ENCODE data around the gene FOXL3.
A peak's percentile ranks its signal among the peaks of the same experiment; 100 is the strongest.

FOXL3 gene

GRCh38 chr7:307970-308369 is 18.0 kb downstream of the FOXL3 start:
- Histone ChIP-seq H3K4me3 (ENCODE audit: low read depth, low read length) (no peak overlapping the region), H3K36me3 (ENCODE audit: control insufficient read depth in 2 of 2, insufficient read depth in 1 of 2, low read length in 2 of 2) (no peaks in the 10 kb centered on the region), H3K9me3 (ENCODE audit: control insufficient read depth, insufficient read depth, low read depth, low read length) (no peaks in the 10 kb centered on the region), H3K4me1 (ENCODE audit: control insufficient read depth, insufficient read depth, low read length) (no peaks in the 10 kb centered on the region), H3K27ac (ENCODE audit: extremely low read depth, low read depth, low read length) (no peak overlapping the region)
- ChIA-PET CTCF (interaction anchor here (0.7 to 1.0 kb wide), 2 partner anchors 14 to 331 kb away, joined by 3 to 5 read pairs; no protein-coding TSS in a partner anchor), POLR2A (no interaction called here)
- no peak for TF ChIP-seq ZNF639 (tag by site-specific recombination; IDR thresholded peaks at IDR 0.05)
- no peak for TF ChIP-seq ZNF654 (tag by site-specific recombination; IDR thresholded peaks at IDR 0.05; ENCODE audit: low read depth)
- TF ChIP-seq ZNF214 (tag by site-specific recombination; IDR thresholded peaks at IDR 0.05; ENCODE audit: borderline replicate concordance): no peak
- no peak for TF ChIP-seq REST (tag by site-specific recombination; IDR thresholded peaks at IDR 0.05)
- peak; percentile 51 for TF ChIP-seq SETDB1 (IDR thresholded peaks at IDR 0.05; ENCODE audit: insufficient read length, low read length)

DNA sequence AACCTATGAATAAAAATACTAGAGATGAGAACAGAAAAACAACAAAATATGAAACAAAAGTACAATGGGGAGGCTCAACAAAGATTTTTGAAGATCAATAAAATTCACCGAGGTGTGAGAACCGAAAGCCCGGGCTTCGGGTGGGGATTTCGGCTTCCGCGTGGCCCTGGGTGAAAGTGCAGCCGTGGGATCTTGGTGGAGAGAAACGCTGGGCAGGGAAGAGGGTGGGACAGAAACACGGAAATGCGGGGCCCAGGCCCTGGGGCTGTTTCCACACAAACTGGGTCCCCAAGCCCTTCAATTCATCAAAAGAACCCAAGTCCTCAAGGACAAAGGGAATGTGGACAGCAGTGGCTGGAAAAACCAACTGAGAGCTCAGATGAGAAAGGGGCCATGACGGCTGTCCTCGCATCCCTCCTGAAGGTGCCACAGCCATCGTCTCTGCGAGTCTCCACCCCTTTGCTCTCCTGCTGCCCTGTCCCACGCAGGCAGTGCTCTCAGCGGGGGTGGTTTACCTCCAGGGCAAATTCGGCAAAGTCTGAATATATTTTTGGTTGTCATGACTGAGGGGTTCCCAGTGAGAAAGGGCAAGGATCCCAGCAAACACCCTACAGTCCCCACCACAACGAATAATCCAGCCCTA is 19.7 kb downstream of the FOXL3 start:
- Histone ChIP-seq H3K4me1 (ENCODE audit: control insufficient read depth, insufficient read depth, low read length) (no peaks in the 10 kb centered on the region), H3K9me3 (ENCODE audit: control insufficient read depth, insufficient read depth, low read depth, low read length) (no peaks in the 10 kb centered on the region), H3K27ac (ENCODE audit: extremely low read depth, low read depth, low read length) (no peak overlapping the region), H3K36me3 (ENCODE audit: control insufficient read depth in 2 of 2, insufficient read depth in 1 of 2, low read length in 2 of 2) (no peaks in the 10 kb centered on the region), H3K4me3 (ENCODE audit: low read depth, low read length) (no peak overlapping the region)
- ChIA-PET CTCF (no interaction called here), POLR2A (no interaction called here)
- TF ChIP-seq, protein P1, sequence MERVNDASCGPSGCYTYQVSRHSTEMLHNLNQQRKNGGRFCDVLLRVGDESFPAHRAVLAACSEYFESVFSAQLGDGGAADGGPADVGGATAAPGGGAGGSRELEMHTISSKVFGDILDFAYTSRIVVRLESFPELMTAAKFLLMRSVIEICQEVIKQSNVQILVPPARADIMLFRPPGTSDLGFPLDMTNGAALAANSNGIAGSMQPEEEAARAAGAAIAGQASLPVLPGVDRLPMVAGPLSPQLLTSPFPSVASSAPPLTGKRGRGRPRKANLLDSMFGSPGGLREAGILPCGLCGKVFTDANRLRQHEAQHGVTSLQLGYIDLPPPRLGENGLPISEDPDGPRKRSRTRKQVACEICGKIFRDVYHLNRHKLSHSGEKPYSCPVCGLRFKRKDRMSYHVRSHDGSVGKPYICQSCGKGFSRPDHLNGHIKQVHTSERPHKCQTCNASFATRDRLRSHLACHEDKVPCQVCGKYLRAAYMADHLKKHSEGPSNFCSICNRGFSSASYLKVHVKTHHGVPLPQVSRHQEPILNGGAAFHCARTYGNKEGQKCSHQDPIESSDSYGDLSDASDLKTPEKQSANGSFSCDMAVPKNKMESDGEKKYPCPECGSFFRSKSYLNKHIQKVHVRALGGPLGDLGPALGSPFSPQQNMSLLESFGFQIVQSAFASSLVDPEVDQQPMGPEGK (tag by site-specific recombination; IDR thresholded peaks at IDR 0.05): no peak
- no peak for TF ChIP-seq ZNF639 (tag by site-specific recombination; IDR thresholded peaks at IDR 0.05)
- TF ChIP-seq ZNF548 (tag by site-specific recombination; IDR thresholded peaks at IDR 0.05): no peak
- TF ChIP-seq ZNF791 (tag by site-specific recombination; IDR thresholded peaks at IDR 0.05): no peak
- TF ChIP-seq, protein P2, sequence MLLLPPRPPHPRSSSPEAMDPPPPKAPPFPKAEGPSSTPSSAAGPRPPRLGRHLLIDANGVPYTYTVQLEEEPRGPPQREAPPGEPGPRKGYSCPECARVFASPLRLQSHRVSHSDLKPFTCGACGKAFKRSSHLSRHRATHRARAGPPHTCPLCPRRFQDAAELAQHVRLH (tag by site-specific recombination; IDR thresholded peaks at IDR 0.05): no peak
- TF ChIP-seq ZNF426 (tag by site-specific recombination; IDR thresholded peaks at IDR 0.05): no peak
- TF ChIP-seq ZNF155 (tag by site-specific recombination; IDR thresholded peaks at IDR 0.05): no peak
- no peak for TF ChIP-seq ZSCAN23 (tag by site-specific recombination; IDR thresholded peaks at IDR 0.05)
- no peak for TF ChIP-seq ZFHX2 (tag by site-specific recombination; conservative IDR thresholded peaks at IDR 0.05)
- no peak for TF ChIP-seq ZNF311 (tag by site-specific recombination; IDR thresholded peaks at IDR 0.05; ENCODE audit: borderline replicate concordance)
- no peak for TF ChIP-seq ZNF16 (tag by site-specific recombination; IDR thresholded peaks at IDR 0.05; ENCODE audit: low read depth)
